Neural cell (in vitro differentiated cells): ENCODE measurements around the gene ST8SIA6.

ENCODE experiments used
- EP300 ChIP-seq: fragments of 450-650 bp; conservative IDR thresholded peaks from 2 replicates; pipeline ENCODE4 v1.6.1; 2014; ENCODE audit warnings: antibody characterized with exemption, mild to moderate bottlenecking, moderate library complexity; ENCODE audit not compliant: poor library complexity, severe bottlenecking
- EZH2 ChIP-seq: fragments of 200-600, 300-800 bp; shearing (Covaris generic), sonication (generic); IDR thresholded peaks from 2 replicates; pipeline ENCODE4 v1.6.1; 2014; ENCODE audit warnings: antibody characterized with exemption, low read length, borderline replicate concordance, mild to moderate bottlenecking; ENCODE audit not compliant: insufficient read depth, poor library complexity, severe bottlenecking
- POLR2AphosphoS5 ChIP-seq: IDR thresholded peaks from 2 replicates; pipeline ENCODE4 v1.6.1; 2012
- RAD21 ChIP-seq: fragments of 450-650 bp; conservative IDR thresholded peaks from 2 replicates; pipeline ENCODE4 v1.6.1; 2014; ENCODE audit warnings: antibody characterized with exemption, mild to moderate bottlenecking, moderate library complexity
- REST ChIP-seq: IDR thresholded peaks from 2 replicates; pipeline ENCODE4 v1.6.1; 2012; ENCODE audit warnings: borderline replicate concordance
- SMC3 ChIP-seq: fragments of 450-650 bp; conservative IDR thresholded peaks from 2 replicates; pipeline ENCODE4 v1.6.1; 2014; ENCODE audit warnings: antibody characterized with exemption, mild to moderate bottlenecking, moderate library complexity; ENCODE audit not compliant: poor library complexity
- TAF1 ChIP-seq: IDR thresholded peaks from 2 replicates; pipeline ENCODE4 v1.6.1; 2012; ENCODE audit warnings: low read depth
- TF ChIP-seq, protein P1 (sequence below): fragments of 450-650 bp; IDR thresholded peaks from 2 replicates; pipeline ENCODE4 v1.5.1; 2014; ENCODE audit warnings: antibody characterized with exemption, mild to moderate bottlenecking, moderate library complexity; ENCODE audit not compliant: poor library complexity, severe bottlenecking

DNA sequence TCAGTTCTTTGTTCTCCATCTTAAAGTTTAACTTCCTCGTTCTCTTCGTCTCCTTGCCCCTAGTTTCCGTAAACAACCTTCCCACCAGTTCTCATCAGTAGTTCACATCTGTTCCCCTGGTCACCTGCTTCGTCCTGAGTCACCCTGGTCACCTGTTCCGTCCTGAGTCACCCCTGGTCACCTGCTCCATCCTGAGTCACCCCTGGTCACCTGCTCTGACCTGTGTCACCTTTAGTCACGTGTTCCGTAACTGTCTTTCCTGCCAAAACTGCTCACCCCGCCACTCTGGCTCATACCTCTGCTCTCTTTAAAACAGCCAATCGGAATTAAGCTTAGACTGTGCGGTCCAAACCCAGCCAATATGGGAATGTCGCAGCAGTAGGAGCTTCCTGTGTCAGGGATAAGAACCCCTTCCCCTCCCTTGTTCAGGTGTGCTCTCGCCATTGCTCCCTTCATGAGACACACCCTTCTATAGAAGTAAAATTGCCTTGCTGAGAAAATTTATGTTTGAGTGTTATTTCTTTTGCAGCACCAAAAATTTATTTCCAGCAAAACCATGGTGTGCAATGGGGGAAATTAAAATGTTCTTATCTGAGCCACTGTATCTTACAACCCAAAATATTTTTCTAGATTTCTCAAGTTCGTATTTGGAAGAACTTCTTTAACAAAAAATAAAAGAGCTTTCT, 114.1 kb downstream of the ST8SIA6 start:
- no peak for TF ChIP-seq EP300
- TF ChIP-seq, protein P1, sequence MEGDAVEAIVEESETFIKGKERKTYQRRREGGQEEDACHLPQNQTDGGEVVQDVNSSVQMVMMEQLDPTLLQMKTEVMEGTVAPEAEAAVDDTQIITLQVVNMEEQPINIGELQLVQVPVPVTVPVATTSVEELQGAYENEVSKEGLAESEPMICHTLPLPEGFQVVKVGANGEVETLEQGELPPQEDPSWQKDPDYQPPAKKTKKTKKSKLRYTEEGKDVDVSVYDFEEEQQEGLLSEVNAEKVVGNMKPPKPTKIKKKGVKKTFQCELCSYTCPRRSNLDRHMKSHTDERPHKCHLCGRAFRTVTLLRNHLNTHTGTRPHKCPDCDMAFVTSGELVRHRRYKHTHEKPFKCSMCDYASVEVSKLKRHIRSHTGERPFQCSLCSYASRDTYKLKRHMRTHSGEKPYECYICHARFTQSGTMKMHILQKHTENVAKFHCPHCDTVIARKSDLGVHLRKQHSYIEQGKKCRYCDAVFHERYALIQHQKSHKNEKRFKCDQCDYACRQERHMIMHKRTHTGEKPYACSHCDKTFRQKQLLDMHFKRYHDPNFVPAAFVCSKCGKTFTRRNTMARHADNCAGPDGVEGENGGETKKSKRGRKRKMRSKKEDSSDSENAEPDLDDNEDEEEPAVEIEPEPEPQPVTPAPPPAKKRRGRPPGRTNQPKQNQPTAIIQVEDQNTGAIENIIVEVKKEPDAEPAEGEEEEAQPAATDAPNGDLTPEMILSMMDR, result no peak
- TF ChIP-seq TAF1, result no peak
- TF ChIP-seq REST, result no peak
- TF ChIP-seq POLR2AphosphoS5, result no peak
- TF ChIP-seq RAD21, result no peak
- no peak for TF ChIP-seq SMC3
- TF ChIP-seq EZH2, result no peak
